GM12891 (cell line): ENCODE results near the gene MOSMO.

Experiments used
- PAX5 ChIP-seq: IDR thresholded peaks from 2 replicates; pipeline ENCODE4 v1.6.1; 2011; ENCODE audit warnings: low read length, moderate library complexity, mild to moderate bottlenecking; ENCODE audit not compliant: insufficient read depth, severe bottlenecking
- POLR2A ChIP-seq: IDR thresholded peaks from 2 replicates; pipeline ENCODE4 v1.6.1; 2011; ENCODE audit warnings: low read depth, low read length, control low read depth
- POLR2AphosphoS5 ChIP-seq: IDR thresholded peaks from 2 replicates; pipeline ENCODE4 v1.6.1; 2011; ENCODE audit warnings: low read depth, low read length, control low read depth
- POU2F2 ChIP-seq: IDR thresholded peaks from 2 replicates; pipeline ENCODE4 v1.6.1; 2011; ENCODE audit warnings: low read depth, mild to moderate bottlenecking, control low read depth, low read length, moderate library complexity
- SPI1 ChIP-seq: IDR thresholded peaks from 2 replicates; pipeline ENCODE4 v1.6.1; 2011; ENCODE audit warnings: low read depth, low read length, control low read depth
- TAF1 ChIP-seq: IDR thresholded peaks from 2 replicates; pipeline ENCODE4 v1.6.1; 2011; ENCODE audit warnings: low read depth, low read length, control low read depth

- TF ChIP-seq POLR2AphosphoS5 (no peak), TAF1 (no peak), POLR2A (no peak), PAX5 (no peak), SPI1 (peak; percentile 92), POU2F2 (no peak)
Measured at GRCh38 chr16:22014271-22014873, 6.5 kb downstream of the MOSMO start.
